H9 (cell line): Measurements from ENCODE around the gene OR6S1. TPM values are rescaled to one million over a fixed set of nuclear protein-coding genes. Genes with fewer than 3 reads are reported as not detected.

ENCODE experiments used
- DNase-seq: peaks from one replicate; pipeline ENCODE4 v3.0.0-alpha.2; 2017
- H2AFZ ChIP-seq: one replicate; pipeline ENCODE4 v1.6.1; 2013; ENCODE audit warnings: mild to moderate bottlenecking, low read length, control low read depth, moderate library complexity
- H2AK5ac ChIP-seq: 2 replicates; pipeline ENCODE4 v1.6.1; 2013; ENCODE audit warnings: low read length, control low read depth, mixed read lengths; ENCODE audit not compliant: insufficient read length
- H2BK120ac ChIP-seq: one replicate; pipeline ENCODE4 v1.6.1; 2013; ENCODE audit warnings: low read depth, mild to moderate bottlenecking, low read length, control low read depth, inconsistent platforms; ENCODE audit not compliant: poor library complexity, severe bottlenecking
- H2BK12ac ChIP-seq: 2 replicates; pipeline ENCODE4 v1.6.1; 2013; ENCODE audit warnings: low read length, control low read depth, mixed read lengths, low read depth; ENCODE audit not compliant: insufficient read length
- H2BK15ac ChIP-seq: 2 replicates; pipeline ENCODE4 v1.6.1; 2013; ENCODE audit warnings: low read depth, low read length, control low read depth
- H2BK20ac ChIP-seq: one replicate; pipeline ENCODE4 v1.6.1; 2013; ENCODE audit warnings: low read depth, mild to moderate bottlenecking, low read length, control low read depth, inconsistent platforms; ENCODE audit not compliant: poor library complexity, severe bottlenecking
- H2BK5ac ChIP-seq: 2 replicates; pipeline ENCODE4 v1.6.1; 2013; ENCODE audit warnings: low read length, control low read depth, mixed read lengths; ENCODE audit not compliant: insufficient read length
- H3K14ac ChIP-seq: 2 replicates; pipeline ENCODE4 v1.6.1; 2013; ENCODE audit warnings: low read length, control low read depth; ENCODE audit not compliant: insufficient read depth
- H3K18ac ChIP-seq: 2 replicates; pipeline ENCODE4 v1.6.1; 2013; ENCODE audit warnings: low read depth, mild to moderate bottlenecking, mixed read lengths, low read length, control low read depth; ENCODE audit not compliant: insufficient read length
- H3K23ac ChIP-seq: 2 replicates; pipeline ENCODE4 v1.6.1; 2013; ENCODE audit warnings: low read length, control low read depth, mixed read lengths, low read depth; ENCODE audit not compliant: insufficient read length
- H3K23me2 ChIP-seq: 2 replicates; pipeline ENCODE4 v1.6.1; 2013; ENCODE audit warnings: low read depth, mild to moderate bottlenecking, mixed read lengths, low read length, control low read depth; ENCODE audit not compliant: insufficient read length, poor library complexity, severe bottlenecking
- H3K27ac ChIP-seq: 2 replicates; pipeline ENCODE4 v1.5.1; 2013; ENCODE audit warnings: low read length, control low read depth, mixed read lengths, low read depth; ENCODE audit not compliant: insufficient read length
- H3K27me3 ChIP-seq: 2 replicates; pipeline ENCODE4 v1.6.1; 2013; ENCODE audit warnings: low read length, control low read depth, inconsistent platforms; ENCODE audit not compliant: insufficient read depth
- H3K4ac ChIP-seq: 2 replicates; pipeline ENCODE4 v1.6.1; 2013; ENCODE audit warnings: low read depth, mild to moderate bottlenecking, control low read depth, inconsistent platforms, low read length, moderate library complexity
- H3K4me1 ChIP-seq: 2 replicates; pipeline ENCODE4 v1.6.1; 2013; ENCODE audit warnings: low read length, control low read depth, inconsistent platforms; ENCODE audit not compliant: insufficient read depth
- H3K4me2 ChIP-seq: 2 replicates; pipeline ENCODE4 v1.6.1; 2013; ENCODE audit warnings: low read length, control low read depth, mixed read lengths; ENCODE audit not compliant: insufficient read length, insufficient read depth
- H3K56ac ChIP-seq: 2 replicates; pipeline ENCODE4 v1.6.1; 2013; ENCODE audit warnings: low read depth, mild to moderate bottlenecking, mixed read lengths, low read length, control low read depth; ENCODE audit not compliant: insufficient read length
- H3K79me1 ChIP-seq: 2 replicates; pipeline ENCODE4 v1.6.1; 2013; ENCODE audit warnings: low read depth, mild to moderate bottlenecking, moderate library complexity, low read length, control low read depth, inconsistent platforms; ENCODE audit not compliant: insufficient read depth, poor library complexity, severe bottlenecking
- H3K79me2 ChIP-seq: 2 replicates; pipeline ENCODE4 v1.6.1; 2013; ENCODE audit warnings: low read length, control low read depth, inconsistent platforms; ENCODE audit not compliant: insufficient read depth
- H3K9ac ChIP-seq: 2 replicates; pipeline ENCODE4 v1.6.1; 2013; ENCODE audit warnings: low read length, control low read depth, mixed read lengths; ENCODE audit not compliant: insufficient read length; ENCODE audit errors: extremely low read depth
- H3K9me3 ChIP-seq: one replicate; pipeline ENCODE4 v1.6.1; 2013; ENCODE audit warnings: low read depth, low read length, inconsistent platforms; ENCODE audit not compliant: control insufficient read depth
- H3T11ph ChIP-seq: one replicate; pipeline ENCODE4 v1.6.1; 2013; ENCODE audit warnings: mild to moderate bottlenecking, low read length, control low read depth, inconsistent platforms
- H4K20me1 ChIP-seq: one replicate; pipeline ENCODE4 v1.6.1; 2013; ENCODE audit not compliant: control insufficient read depth, insufficient read length, insufficient read depth
- H4K5ac ChIP-seq: 2 replicates; pipeline ENCODE4 v1.6.1; 2013; ENCODE audit warnings: low read depth, mild to moderate bottlenecking, mixed read lengths, low read length, control low read depth; ENCODE audit not compliant: insufficient read length
- H4K8ac ChIP-seq: replicated peaks from 2 replicates; pipeline ENCODE4 v1.6.1; 2013; ENCODE audit warnings: low read length, control low read depth, mixed read lengths, low read depth; ENCODE audit not compliant: insufficient read length
- H4K91ac ChIP-seq: 2 replicates; pipeline ENCODE4 v1.6.1; 2013; ENCODE audit warnings: low read depth, mild to moderate bottlenecking, moderate library complexity, mixed read lengths, low read length, control low read depth; ENCODE audit not compliant: insufficient read length
- H3K27ac Mint-ChIP-seq, 3 experiments: 2 replicates in 2 of 3; 3 replicates in 1 of 3; pipeline ENCODE4 v1.8.0; 2020 to 2021; ENCODE audit warnings: mixed read lengths in 3 of 3, mild to moderate bottlenecking in 1 of 3, moderate library complexity in 1 of 3
- H3K27me3 Mint-ChIP-seq: 2 replicates; pipeline ENCODE4 v1.8.0; 2021; ENCODE audit warnings: low read depth, mild to moderate bottlenecking, moderate library complexity, mixed read lengths
- H3K36me3 Mint-ChIP-seq, 3 experiments: 2 replicates in 2 of 3; 3 replicates in 1 of 3; pipeline ENCODE4 v1.8.0; 2020 to 2021; ENCODE audit warnings: low read depth in 3 of 3, mixed read lengths in 3 of 3; ENCODE audit not compliant: insufficient read depth in 1 of 3
- H3K4me1 Mint-ChIP-seq, 2 experiments: 2 replicates each; pipeline ENCODE4 v1.8.0; 2020; ENCODE audit warnings: mixed read lengths in 2 of 2
- H3K4me3 Mint-ChIP-seq, 2 experiments: 2 replicates in 1 of 2; 3 replicates in 1 of 2; pipeline ENCODE4 v1.8.0; 2020 to 2021; ENCODE audit warnings: mild to moderate bottlenecking in 2 of 2, mixed read lengths in 2 of 2, moderate library complexity in 1 of 2
- H3K9me3 Mint-ChIP-seq, 2 experiments: 2 replicates in 1 of 2; 3 replicates in 1 of 2; pipeline ENCODE4 v1.8.0; 2020; ENCODE audit warnings: mild to moderate bottlenecking in 2 of 2, mixed read lengths in 2 of 2, moderate library complexity in 1 of 2
- WGBS: extraction: QIAGEN DNeasy Blood & Tissue Kit; methylation state at CpG from one replicate; pipeline ENCODE4 v1.1.7; 2013; ENCODE audit warnings: missing lambda C conversion rate, low lambda C conversion rate, mixed read lengths; ENCODE audit not compliant: insufficient read length; ENCODE audit errors: extremely low coverage; 5-methylcytosine and 5-hydroxymethylcytosine counted together
- total RNA-seq: library from RNA; stranded (reverse); gene quantifications from 2 replicates; pipeline ENCODE4 v1.2.1, GENCODE V29; 2021
- TF ChIP-seq, protein P1 (sequence below): fragments of 200-600 bp; sonication (generic); conservative IDR thresholded peaks from 3 replicates; pipeline ENCODE4 v1.8.0; 2021; ENCODE audit warnings: antibody characterized with exemption, mild to moderate bottlenecking

OR6S1 gene
- total RNA-seq, 1 experiment from 2014 or later = not detected

DNA sequence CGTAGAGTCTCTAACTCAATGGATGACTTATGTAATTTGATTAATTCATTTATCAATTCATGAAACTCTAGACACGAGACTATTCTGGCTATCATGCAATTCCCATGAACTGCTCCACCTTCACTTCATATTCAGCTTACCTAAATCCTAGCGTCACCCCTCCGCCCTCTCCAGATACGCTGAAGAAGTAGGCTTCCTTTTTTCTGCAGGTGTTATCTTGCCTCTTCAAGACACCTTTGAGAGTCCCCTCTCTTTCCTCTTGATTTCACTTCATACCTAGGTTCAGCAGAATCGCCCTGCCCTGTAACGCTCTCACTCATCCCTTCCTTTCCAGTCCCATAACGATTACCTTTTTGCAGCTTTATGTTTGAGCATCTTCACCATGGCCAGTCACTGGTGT, 38.9 kb upstream of the OR6S1 start:
- H3K9me3 ChIP-seq = no peaks in the 10 kb centered on the region
- H2BK5ac ChIP-seq = no peak overlapping the region
- H3K9ac ChIP-seq = no peak overlapping the region
- no peak overlapping the region for H3K23ac ChIP-seq
- peak overlapping the region; percentile 97 for H3K4me2 ChIP-seq
- no peaks in the 10 kb centered on the region for H3K27me3 ChIP-seq
- no peak for DNase-seq
- H3K56ac ChIP-seq = no peak overlapping the region
- peaks cover 2% of the 10 kb centered on the region; the same call in 1 of the 2 replicates for H3K4me1 ChIP-seq
- no peak overlapping the region for H3K14ac ChIP-seq
- H4K91ac ChIP-seq = no peak overlapping the region
- Mint-ChIP-seq H3K27ac (no peak overlapping the region), H3K27me3 (peaks cover 3% of the 10 kb centered on the region), H3K4me1 (peaks cover 21 to 24% of the 10 kb centered on the region in 2 experiments), H3K9me3 (no peaks in the 10 kb centered on the region), H3K4me3 (no peak overlapping the region), H3K36me3 (no peaks in the 10 kb centered on the region)
- no peak overlapping the region for H4K8ac ChIP-seq
- H3K79me2 ChIP-seq = no peaks in the 10 kb centered on the region
- H3K27ac ChIP-seq = no peak overlapping the region
- H2BK20ac ChIP-seq = no peak overlapping the region
- H3K23me2 ChIP-seq = peaks cover 23% of the 10 kb centered on the region
- no peak overlapping the region for H4K5ac ChIP-seq
- no peak overlapping the region for H2AK5ac ChIP-seq
- no peak overlapping the region for H2BK120ac ChIP-seq
- H3K79me1 ChIP-seq = no peaks in the 10 kb centered on the region
- TF ChIP-seq, protein P1, sequence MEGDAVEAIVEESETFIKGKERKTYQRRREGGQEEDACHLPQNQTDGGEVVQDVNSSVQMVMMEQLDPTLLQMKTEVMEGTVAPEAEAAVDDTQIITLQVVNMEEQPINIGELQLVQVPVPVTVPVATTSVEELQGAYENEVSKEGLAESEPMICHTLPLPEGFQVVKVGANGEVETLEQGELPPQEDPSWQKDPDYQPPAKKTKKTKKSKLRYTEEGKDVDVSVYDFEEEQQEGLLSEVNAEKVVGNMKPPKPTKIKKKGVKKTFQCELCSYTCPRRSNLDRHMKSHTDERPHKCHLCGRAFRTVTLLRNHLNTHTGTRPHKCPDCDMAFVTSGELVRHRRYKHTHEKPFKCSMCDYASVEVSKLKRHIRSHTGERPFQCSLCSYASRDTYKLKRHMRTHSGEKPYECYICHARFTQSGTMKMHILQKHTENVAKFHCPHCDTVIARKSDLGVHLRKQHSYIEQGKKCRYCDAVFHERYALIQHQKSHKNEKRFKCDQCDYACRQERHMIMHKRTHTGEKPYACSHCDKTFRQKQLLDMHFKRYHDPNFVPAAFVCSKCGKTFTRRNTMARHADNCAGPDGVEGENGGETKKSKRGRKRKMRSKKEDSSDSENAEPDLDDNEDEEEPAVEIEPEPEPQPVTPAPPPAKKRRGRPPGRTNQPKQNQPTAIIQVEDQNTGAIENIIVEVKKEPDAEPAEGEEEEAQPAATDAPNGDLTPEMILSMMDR = no peak
- no peak overlapping the region for H2BK12ac ChIP-seq
- no CpG with 5 or more reads among the region's 8 CpGs for WGBS
- H3T11ph ChIP-seq = no peak overlapping the region
- no peaks in the 10 kb centered on the region for H4K20me1 ChIP-seq
- H2AFZ ChIP-seq = no peak overlapping the region
- no peak overlapping the region for H3K4ac ChIP-seq
- no peak overlapping the region for H2BK15ac ChIP-seq
- H3K18ac ChIP-seq = no peak overlapping the region
